CD4-positive, alpha-beta memory T cell (primary cell): Measurements from ENCODE around the gene RASSF3. TPM values are rescaled to one million over a fixed set of nuclear protein-coding genes. Genes with fewer than 3 reads are reported as not detected.

Source experiments
- microRNA-seq: library from miRNA; unstranded; fragments of <30 nt; microRNA quantifications from one replicate; pipeline ENCODE4 v1.2.0, GENCODE V29; 2021; ENCODE audit warnings: borderline replicate concordance, borderline number of aligned reads, borderline microRNAs expressed, mixed read lengths
- polyA plus RNA-seq, 2 donors: library from polyadenylated mRNA; unstranded; fragments of 300-500 nt; fragmentation: Illumina TruSeq; gene quantifications; one replicate each; pipeline ENCODE4 v1.2.3, GENCODE V29; 2021
- total RNA-seq, 2 experiments: library from RNA; stranded (reverse); gene quantifications; one replicate each; pipeline ENCODE4 v1.2.3, GENCODE V29; 2021

The RASSF3 gene
- total and polyA plus RNA-seq, 4 experiments from 2014 or later = 5.2 to 159 (median 85.7) TPM

Small RNAs within 50 kb of the gene (microRNA-seq; reads per million reads assigned to microRNA genes)
- gene MIR548C (not detected), gene MIR548Z (not detected)

Other genes with a start within 250 kb of the RASSF3 start
- not detected for gene C12orf56, start 219.7 kb upstream of the RASSF3 start, total RNA-seq
- gene C12orf56, start 219.7 kb upstream of the RASSF3 start, polyA plus RNA-seq = not detected
- 10 to 100 TPM; 88.8 TPM for gene XPOT, start 206.1 kb upstream of the RASSF3 start, total RNA-seq
- 10 to 100 TPM; 50.2 to 50.8 TPM for gene XPOT, start 206.1 kb upstream of the RASSF3 start, polyA plus RNA-seq
- gene TBK1, start 158.4 kb upstream of the RASSF3 start, total RNA-seq = 10 to 100 TPM; 23.8 to 25.0 TPM
- 10 to 100 TPM; 22.4 to 24.1 TPM for gene TBK1, start 158.4 kb upstream of the RASSF3 start, polyA plus RNA-seq
- gene GNS, start 148.9 kb downstream of the RASSF3 start, total RNA-seq = 10 to 100 TPM; 34.2 to 35.0 TPM
- 10 to 100 TPM; 36.8 to 77.0 TPM for gene GNS, start 148.9 kb downstream of the RASSF3 start, polyA plus RNA-seq
- gene TBC1D30, start 214.2 kb downstream of the RASSF3 start, total RNA-seq = under 1 TPM; 0.55 to 0.73 TPM
- not detected for gene TBC1D30, start 214.2 kb downstream of the RASSF3 start, polyA plus RNA-seq